ENCODE data around the gene FADS2. TPM values are rescaled to one million over a fixed set of nuclear protein-coding genes. Genes with fewer than 3 reads are reported as not detected.

The FADS2 gene
- total and polyA plus RNA-seq, 9 of the 15 experiments (the other 6 are each of a cell fraction or from before 2014, with no cell fraction given), result 2.9 to 42.8 (median 16.2) TPM

DNA sequence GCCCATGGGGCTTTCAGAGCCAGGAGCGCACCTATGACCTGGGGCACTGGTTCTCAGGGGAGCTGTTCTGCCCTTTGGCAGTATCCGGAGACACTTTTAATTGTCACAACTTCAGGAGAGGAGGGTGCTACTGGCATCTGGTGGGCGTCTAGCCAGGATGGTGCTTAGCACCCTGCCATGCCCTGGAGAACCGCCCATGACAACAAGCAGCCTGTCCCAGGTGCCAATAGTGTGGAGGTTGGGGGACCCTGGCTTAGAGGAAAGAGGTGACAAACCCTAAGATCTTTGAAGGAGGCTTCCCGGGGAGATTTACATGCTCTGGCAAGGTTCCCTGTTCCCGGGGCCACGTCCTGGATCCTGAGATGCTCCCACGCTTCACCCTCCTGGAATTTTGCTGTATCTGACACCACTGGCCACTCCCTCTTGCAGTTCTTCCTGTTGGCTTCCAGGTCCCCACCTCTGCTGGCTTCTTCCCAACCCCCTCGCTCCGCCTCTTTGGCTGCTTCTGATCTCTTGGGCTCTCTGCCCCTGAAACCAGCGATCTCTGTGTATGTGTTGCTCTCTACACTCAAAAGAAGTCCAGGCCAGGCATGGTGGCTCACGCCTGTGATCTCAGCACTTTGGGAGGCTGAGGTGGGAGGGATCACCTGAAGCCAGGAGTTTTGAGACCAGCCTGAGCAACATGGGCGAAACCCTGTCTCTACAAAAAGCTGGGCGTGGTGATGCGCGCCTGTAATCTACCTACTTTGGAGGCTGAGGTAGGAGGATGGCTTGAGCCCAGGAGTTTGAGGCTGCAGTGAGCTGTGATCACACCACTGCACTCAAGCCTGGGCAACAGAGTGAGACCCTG is 32.2 kb downstream of the FADS2 start (continued):
- TF ChIP-seq, protein P1, sequence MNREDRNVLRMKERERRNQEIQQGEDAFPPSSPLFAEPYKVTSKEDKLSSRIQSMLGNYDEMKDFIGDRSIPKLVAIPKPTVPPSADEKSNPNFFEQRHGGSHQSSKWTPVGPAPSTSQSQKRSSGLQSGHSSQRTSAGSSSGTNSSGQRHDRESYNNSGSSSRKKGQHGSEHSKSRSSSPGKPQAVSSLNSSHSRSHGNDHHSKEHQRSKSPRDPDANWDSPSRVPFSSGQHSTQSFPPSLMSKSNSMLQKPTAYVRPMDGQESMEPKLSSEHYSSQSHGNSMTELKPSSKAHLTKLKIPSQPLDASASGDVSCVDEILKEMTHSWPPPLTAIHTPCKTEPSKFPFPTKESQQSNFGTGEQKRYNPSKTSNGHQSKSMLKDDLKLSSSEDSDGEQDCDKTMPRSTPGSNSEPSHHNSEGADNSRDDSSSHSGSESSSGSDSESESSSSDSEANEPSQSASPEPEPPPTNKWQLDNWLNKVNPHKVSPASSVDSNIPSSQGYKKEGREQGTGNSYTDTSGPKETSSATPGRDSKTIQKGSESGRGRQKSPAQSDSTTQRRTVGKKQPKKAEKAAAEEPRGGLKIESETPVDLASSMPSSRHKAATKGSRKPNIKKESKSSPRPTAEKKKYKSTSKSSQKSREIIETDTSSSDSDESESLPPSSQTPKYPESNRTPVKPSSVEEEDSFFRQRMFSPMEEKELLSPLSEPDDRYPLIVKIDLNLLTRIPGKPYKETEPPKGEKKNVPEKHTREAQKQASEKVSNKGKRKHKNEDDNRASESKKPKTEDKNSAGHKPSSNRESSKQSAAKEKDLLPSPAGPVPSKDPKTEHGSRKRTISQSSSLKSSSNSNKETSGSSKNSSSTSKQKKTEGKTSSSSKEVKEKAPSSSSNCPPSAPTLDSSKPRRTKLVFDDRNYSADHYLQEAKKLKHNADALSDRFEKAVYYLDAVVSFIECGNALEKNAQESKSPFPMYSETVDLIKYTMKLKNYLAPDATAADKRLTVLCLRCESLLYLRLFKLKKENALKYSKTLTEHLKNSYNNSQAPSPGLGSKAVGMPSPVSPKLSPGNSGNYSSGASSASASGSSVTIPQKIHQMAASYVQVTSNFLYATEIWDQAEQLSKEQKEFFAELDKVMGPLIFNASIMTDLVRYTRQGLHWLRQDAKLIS (CRISPR knock-in tag; IDR thresholded peaks at IDR 0.05), result no peak
- TF ChIP-seq NFXL1 (CRISPR knock-in tag; IDR thresholded peaks at IDR 0.05), result no peak
- TF ChIP-seq PHB2 (IDR thresholded peaks at IDR 0.05; ENCODE audit: low read depth), result no peak
- no peak for TF ChIP-seq MYBL2 (IDR thresholded peaks at IDR 0.05; ENCODE audit: low read depth)
- TF ChIP-seq MYBL2 (CRISPR knock-in tag; IDR thresholded peaks at IDR 0.05; ENCODE audit: borderline replicate concordance), result no peak
- TF ChIP-seq IRF2 (CRISPR knock-in tag; IDR thresholded peaks at IDR 0.05), result no peak
- TF ChIP-seq, protein P2, sequence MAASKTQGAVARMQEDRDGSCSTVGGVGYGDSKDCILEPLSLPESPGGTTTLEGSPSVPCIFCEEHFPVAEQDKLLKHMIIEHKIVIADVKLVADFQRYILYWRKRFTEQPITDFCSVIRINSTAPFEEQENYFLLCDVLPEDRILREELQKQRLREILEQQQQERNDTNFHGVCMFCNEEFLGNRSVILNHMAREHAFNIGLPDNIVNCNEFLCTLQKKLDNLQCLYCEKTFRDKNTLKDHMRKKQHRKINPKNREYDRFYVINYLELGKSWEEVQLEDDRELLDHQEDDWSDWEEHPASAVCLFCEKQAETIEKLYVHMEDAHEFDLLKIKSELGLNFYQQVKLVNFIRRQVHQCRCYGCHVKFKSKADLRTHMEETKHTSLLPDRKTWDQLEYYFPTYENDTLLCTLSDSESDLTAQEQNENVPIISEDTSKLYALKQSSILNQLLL (CRISPR knock-in tag; IDR thresholded peaks at IDR 0.05; ENCODE audit: borderline replicate concordance), result no peak
- TF ChIP-seq POLR2AphosphoS5 (IDR thresholded peaks at IDR 0.05; ENCODE audit: control insufficient read depth, insufficient read depth, low read depth, low read length), result no peak
- TF ChIP-seq TCF7 (IDR thresholded peaks at IDR 0.05; ENCODE audit: borderline replicate concordance), result no peak
- no peak for TF ChIP-seq DPF2 (IDR thresholded peaks at IDR 0.05)
- TF ChIP-seq SLC30A9 (CRISPR knock-in tag; IDR thresholded peaks at IDR 0.05), result no peak
- TF ChIP-seq, protein P3, sequence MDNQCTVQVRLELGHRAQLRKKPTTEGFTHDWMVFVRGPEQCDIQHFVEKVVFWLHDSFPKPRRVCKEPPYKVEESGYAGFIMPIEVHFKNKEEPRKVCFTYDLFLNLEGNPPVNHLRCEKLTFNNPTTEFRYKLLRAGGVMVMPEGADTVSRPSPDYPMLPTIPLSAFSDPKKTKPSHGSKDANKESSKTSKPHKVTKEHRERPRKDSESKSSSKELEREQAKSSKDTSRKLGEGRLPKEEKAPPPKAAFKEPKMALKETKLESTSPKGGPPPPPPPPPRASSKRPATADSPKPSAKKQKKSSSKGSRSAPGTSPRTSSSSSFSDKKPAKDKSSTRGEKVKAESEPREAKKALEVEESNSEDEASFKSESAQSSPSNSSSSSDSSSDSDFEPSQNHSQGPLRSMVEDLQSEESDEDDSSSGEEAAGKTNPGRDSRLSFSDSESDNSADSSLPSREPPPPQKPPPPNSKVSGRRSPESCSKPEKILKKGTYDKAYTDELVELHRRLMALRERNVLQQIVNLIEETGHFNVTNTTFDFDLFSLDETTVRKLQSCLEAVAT (IDR thresholded peaks at IDR 0.05), result no peak
- TF ChIP-seq SMARCE1 (IDR thresholded peaks at IDR 0.05), result no peak
- no peak for TF ChIP-seq CXXC5 (CRISPR knock-in tag; IDR thresholded peaks at IDR 0.05)
- TF ChIP-seq FUS (optimal IDR thresholded peaks at IDR 0.05; ENCODE audit: low read depth, low read length), result no peak
- TF ChIP-seq ZFP1 (CRISPR knock-in tag; IDR thresholded peaks at IDR 0.05), result no peak
- TF ChIP-seq ZNF224 (CRISPR knock-in tag; IDR thresholded peaks at IDR 0.05), result no peak
- TF ChIP-seq CREM (IDR thresholded peaks at IDR 0.05; ENCODE audit: low read depth), result no peak
